Measurements from ENCODE around the gene AARS2.

The AARS2 gene

DNA sequence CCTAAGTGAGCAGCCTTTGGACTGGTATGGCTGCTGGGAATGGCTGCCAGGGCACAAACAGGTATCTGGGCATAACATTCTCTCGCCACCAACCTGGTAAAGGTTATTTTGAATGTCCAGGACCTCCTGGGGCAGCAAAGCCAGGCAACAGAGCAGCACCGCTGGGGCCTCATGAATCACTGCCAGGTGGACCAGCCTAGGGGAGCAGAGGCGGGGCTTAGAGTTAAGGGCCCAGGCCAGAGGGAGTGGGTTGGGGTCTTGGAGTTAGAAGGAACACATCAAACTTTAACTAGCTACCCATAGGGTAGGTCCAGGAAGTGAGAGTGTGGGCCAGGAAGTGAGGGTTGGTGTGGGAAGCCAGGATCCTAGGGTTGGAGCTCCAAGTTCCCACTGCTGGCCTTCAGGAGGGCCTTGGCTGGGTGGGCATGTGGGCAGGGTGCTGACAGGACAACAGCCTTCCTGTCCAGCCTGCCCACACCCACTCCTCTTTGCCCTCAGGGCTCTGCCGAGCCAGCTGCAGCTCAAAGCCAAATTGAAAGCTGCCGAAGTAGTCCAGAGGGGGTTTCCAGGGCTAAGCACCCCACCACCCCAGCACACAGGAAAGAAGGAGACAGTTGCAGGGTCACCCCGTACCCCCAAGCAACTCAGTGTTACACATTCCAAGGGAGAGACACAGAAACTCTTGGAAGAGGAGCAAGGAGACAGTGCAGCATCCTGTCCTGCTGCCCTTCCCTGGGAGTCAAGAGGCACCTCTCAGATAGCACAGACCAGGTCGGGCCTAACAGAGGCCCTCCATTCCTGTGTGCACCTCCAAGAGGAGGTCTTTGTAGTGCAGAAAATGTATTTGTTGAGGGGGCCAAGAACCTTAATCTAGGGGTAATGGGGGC, 50.4 kb downstream of the AARS2 start:
- DNase-seq (ENCODE audit: low spot score), result no peak

DNA sequence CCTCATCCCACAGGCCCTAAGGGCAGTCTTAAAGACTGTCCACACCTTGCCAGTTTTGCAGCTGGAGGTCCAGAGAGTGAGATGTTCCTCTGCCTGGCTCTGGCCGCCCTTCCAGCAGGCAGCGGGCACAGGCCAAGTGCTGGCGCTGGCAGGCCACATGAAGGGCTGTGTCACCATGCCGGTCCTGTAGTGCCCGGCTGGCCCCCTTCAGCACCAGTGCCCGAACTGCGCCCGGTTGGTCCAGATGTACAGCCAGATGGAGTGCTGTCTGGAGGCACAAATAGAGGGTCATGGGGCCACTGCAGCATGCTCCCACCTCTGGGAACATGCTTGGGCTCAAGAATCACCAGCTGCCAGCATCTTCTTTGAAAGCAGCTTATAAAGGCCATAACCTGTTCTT, 51.6 kb downstream of the AARS2 start:
- no peak for DNase-seq (ENCODE audit: low spot score)

DNA sequence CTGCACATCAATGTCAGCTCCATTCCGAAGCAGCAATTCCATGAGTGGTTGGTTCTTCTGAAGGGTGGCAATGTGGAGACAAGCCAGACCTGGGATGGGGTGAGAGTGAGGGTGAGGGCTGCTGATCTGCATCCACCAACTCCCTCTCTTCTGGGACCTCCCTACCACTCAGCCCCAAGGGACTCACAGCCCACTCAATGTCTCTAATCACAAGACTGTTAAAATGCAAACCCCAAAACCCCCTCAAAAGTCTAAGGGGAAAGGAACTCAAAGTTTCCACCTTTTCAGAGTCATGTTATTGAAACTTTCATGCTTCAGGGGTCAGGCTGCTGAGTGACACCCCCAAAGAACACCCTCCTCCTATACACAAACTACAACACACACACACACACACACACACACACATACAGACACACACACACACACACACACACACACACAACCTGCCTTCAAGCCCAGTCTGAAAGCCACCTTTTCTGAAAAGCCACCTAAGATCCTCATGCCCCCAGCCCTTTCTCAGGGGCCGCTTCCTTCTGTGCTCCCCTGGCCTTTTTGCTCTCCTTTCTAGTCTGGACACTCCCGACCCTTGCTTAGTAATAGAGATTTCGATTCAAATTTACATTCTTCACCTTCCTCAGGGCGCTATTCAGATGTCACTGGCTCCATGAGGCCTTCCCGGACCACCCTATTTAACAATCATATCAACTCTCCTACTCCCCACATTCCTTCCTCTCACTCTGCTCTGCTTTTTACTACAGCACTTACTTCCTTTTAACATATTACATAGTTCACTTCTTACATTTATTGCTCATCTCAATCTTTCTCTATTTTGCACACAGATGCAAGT, 52.5 kb downstream of the AARS2 start:
- no peak for DNase-seq (ENCODE audit: low spot score)

DNA sequence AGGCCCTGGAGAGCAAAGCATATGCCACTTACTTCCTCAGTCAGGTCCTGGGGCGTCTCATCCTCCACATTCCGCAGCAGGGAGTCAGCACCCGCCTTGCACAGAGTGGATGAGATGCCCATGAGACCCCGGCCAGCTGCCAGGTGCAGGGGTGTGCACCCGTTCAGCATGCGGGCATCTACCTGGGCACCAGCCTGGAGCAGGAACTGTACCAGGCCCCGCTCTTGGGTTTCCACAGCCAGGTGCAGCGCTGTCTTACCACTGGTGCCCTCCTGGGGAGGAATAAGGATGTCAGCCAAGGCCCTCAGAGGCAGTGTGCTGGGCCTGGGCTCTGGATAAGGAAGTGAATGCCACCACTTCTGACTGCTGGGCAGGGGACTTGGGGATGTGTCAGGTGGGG, 53.1 kb downstream of the AARS2 start:
- no peak for DNase-seq (ENCODE audit: low spot score)

DNA sequence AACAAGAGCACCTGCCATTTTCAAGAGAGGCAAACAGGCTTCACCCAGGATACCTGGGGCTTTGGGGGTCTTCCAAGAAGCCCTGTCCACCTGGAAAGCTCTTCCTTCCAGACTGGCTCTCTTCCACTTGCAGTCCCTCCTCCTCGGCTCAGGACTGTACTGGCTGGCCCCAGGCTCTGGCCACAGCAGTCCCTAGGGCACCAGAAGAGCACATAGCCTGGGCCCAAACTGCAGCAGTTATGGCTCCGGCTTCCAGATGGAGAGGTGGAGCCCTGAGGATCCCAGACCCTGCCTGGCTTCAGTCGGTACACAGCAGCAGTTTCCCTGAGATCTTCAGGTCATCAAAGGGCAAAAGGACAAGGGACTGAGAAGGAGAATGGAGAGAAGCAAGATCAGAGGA, 54.2 kb downstream of the AARS2 start:
- DNase-seq (ENCODE audit: low spot score), result no peak

DNA sequence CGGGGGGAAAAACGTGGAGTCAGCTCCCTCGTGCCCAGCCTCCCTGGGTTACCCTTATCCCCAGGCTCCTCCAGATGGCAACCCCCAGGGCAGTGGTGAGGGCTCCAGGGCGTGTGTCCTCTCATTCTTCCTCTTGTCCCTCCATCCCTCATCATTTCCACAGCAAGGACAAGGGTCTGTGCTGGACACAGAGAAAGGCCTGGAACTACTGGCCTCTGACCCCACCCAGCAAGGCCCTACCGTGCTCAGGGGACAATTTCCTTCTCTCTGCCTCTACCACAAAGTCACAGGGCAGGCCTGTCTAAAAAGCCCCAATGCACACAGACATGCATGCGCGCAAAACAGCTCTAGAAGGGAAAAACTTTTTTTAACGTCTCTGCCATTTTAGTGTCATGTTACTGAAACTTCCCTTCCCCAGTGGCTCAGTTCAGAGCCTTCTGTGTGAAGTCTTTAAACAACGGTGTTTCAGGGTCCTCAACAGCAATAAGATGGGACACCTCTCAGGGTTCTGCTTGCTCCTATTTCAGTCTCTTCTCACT, 54.8 kb downstream of the AARS2 start:
- no peak for DNase-seq (ENCODE audit: low spot score)

DNA sequence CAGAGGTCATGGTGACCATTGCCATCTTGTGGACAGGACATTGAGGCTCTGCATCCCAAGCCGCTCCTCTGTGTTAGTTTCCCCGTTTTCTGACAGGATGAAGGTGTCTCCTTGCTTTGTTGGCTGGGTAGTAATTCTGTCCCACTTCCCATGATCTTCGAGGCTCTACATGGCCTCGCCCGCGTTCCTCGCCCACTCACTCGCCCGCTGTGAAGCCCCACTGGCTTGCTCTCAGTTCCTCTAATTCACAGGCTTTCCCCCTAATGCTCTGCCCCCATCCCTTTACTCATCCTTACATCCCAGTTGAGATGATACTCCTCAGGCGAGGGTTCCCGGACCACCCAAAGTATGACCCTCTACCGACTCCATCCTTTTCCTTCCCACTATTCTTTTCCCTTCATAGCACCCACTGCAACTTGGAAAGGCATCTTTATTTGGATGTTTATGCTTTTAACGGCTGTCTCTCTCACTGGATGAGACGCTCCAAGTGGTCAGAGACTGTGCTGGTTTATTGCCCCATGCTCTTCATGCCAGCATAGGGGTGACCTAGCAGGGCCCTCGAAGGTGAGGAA, 55.3 kb downstream of the AARS2 start:
- DNase-seq (ENCODE audit: low spot score), result no peak

DNA sequence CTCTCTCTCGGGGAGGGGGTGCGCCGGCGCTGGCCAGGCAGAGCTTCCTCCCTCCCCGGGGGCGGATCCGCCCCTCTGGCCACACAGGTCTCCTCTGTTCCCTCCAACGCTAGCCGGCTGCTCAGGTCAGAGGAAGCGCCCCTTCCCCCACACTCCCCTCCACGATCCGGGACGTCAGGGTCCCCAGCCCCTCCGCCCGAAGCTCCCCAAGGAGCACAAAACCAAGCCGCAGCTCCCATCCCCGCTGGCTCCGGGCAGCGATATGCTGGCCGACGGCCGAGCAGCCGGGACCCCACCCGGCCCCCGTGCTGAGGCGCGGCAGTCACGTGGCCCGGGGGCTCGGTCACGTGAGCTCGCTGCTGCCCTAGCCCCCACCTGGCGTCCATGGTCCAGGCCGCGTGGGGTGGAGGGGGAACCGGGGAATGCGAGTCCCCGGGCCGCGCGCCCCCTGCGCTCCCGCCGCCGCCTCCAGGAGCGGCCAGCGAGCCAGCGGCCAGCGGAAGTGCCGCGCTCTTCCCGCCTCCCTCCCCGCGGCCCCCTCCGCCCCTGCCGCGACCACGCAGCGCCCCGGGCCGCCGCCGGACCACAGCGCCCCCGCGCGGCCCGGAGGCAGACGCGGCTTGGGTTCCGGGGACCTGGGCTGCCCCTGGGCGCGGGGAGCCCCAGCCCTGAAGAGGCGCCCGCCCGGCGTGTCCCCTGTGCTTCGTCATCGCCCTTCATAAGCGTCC, 56.0 kb downstream of the AARS2 start, which contains the start of gene SLC35B2:
Gene SLC35B2, minus strand, starts transcription at position 504 of the 728 bp plus-strand sequence. Its CDS starts 118 bp downstream, at position 386.
- DNase-seq (ENCODE audit: low spot score), result peak; percentile 94

DNA sequence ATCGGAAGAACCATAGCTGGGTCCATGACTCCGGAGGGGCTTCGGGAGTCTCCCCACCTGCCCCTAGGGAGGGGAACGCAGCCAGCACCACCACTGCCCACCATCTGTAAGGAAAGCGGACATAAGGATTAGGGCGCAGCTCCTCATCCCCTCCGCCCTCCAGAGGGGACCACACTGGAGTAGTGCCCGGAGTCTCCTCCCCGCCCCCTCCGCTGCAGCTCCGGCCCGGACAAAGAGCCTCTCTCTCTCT, 56.4 kb downstream of the AARS2 start:
- DNase-seq (ENCODE audit: low spot score), result peak; percentile 64

DNA sequence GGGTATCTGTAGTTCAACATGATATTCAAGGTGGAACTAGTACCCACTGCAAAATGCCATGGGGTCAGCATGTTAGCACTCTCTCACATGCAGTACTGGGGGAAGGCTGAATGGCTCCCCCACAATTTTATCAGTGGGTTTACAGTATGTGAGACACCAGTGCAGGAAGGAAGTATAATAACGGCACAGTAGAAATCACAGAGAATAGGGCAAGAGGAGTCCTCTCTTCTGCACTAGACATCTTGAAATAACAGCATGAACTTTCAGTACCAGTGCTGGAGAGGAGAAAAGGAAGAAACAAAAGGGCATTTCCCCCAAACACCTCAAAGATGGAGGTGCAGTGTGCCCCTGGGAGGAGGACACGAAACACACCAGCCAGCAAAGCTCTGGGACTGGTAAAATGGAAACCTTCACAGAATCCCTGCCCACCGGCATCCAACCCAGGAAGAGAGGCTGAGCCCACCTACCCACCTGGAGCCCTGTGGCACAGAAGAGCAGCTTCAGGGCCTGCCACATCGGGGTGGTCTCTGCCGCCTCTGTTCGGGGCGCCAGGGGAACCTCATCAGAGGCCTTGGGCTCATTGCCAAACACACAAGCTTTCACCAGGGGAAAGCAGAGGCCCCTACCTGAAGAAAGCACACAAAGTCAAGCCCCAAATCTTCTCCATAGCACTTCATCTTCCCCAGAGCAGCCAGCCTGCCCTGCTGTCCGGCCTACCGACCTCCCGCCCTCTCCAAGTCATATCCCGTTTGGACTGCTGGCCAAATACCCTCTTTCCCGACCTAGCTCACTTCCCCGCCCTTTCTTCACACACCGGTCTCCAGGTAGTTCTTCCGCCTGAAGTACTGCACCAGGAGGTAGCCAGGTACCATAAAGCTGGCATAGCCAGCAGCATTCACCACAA, 57.0 kb downstream of the AARS2 start:
- no peak for DNase-seq (ENCODE audit: low spot score)

DNA sequence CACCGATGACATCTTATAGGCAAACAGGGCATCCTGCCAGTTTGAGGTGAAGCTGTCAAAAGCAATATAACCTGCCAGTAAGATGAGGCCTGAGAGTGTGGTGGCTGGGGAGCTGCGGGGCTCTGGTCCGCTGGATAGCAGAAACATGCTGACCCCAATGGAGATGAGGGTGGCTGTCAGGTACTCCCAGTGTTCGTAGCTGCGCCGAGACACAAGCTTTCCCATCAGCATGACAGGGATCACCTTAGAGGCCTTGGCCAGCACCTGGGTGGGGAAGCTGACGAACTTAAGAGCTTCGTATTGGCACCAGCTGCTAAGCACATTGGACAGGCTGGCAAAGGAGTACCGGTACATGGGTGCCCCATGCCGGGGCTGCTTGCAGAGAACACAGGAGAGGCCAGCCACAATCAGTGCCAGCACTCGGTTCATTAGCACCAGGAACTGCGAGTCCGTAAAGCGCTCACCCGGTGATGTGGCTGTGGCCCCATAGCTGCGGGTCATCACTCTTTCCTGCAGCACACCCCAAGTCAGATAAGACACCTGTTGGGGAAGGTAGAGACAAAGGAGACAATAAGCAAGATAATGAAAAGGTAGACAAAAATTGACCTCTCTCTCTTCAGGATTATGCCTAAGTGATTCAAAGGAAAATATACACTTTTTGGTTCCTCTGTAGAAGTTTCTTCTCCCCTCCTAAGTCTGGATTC, 57.9 kb downstream of the AARS2 start:
- DNase-seq (ENCODE audit: low spot score), result no peak

DNA sequence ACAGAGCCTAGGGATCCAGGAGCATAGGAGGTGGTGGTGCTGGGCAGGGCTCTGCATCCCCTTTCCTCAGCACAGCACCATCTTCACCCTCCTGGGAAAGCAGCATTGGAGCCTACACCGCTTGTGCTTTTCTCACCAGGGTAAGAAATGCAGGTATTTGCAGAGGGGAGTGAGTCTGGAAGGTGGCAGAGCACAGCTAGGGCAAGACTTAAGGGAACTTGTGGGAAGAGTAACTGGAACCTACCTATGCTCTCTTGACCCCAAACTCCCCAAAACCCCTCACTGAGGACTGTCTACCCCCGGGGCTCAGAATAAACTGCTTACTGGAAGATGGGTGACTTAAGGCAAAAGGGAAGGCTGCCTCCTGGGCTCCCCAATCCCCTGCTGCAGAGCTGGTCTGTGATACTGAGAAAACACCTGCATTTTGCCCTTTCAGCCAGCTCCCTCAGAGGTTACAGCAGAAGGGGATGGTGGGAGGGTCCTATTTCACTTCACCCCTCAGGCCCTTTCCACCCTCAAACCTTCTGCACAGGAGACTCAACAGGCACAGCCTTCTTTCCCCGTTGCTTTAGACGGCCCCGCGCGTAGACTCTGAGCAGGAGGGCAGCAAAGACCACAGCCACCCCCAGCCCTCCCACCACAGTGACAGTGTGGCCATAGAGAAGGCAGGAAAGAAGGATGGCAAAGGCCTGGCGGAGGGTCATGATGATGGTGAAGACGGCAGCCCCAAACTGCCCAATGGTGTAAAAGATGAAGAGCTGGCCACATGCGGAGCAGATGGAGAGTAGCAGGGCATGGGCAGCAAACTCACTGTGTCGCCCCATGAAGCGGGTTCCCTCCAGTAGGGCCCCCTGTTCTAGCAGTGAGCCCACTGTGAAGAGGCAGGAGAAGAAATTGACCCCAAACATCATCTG, 58.7 kb downstream of the AARS2 start:
- DNase-seq (ENCODE audit: low spot score), result no peak

DNA sequence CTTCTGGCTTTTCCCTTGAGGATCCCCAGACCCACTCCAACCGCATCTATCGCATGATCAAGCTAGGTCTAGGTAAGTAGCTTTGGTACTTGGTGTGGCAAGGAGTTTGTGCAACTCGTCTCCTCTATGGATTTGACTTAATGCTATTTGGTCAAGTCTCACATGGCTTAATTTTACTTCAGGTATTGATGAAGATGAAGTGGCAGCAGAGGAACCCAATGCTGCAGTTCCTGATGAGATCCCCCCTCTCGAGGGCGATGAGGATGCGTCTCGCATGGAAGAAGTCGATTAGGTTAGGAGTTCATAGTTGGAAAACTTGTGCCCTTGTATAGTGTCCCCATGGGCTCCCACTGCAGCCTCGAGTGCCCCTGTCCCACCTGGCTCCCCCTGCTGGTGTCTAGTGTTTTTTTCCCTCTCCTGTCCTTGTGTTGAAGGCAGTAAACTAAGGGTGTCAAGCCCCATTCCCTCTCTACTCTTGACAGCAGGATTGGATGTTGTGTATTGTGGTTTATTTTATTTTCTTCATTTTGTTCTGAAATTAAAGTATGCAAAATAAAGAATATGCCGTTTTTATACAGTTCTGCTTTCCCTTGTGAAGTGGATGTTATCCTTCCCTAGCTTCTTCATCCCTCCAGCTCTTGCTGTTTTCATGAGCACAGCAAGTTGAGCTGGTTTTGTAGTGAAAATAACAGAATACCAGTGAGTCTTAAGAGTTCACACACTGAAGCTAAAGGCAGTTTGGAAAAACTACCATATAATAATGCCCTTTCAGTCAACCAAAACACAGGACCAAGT, 59.6 kb downstream of the AARS2 start:
- no peak for DNase-seq (ENCODE audit: low spot score)

DNA sequence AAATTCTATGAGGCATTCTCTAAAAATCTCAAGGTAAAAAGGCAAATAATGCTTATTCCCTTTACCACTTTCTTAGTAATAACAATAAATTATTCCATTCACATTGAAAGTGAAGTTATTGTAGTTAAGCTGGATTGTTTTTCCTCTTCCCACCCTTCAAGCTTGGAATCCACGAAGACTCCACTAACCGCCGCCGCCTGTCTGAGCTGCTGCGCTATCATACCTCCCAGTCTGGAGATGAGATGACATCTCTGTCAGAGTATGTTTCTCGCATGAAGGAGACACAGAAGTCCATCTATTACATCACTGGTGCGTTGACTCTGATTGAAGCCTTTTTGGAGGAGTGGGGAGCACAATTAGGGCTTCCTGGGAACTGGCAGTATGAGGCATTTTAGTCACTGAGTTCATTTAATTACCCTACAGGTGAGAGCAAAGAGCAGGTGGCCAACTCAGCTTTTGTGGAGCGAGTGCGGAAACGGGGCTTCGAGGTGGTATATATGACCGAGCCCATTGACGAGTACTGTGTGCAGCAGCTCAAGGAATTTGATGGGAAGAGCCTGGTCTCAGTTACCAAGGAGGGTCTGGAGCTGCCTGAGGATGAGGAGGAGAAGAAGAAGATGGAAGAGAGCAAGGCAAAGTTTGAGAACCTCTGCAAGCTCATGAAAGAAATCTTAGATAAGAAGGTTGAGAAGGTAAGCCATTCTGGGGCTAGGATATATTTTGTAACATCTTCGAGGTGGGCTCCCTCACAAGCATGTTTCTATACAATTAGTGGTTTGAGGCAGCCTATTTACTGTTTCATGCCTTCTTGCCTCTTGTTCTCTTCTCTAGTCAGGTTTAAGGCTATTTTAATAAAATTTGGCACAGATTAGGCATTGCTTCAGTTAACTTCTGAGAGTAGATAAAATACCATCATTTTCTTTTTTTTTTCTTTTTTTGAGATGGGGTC, 61.3 kb downstream of the AARS2 start:
- DNase-seq (ENCODE audit: low spot score), result no peak

DNA sequence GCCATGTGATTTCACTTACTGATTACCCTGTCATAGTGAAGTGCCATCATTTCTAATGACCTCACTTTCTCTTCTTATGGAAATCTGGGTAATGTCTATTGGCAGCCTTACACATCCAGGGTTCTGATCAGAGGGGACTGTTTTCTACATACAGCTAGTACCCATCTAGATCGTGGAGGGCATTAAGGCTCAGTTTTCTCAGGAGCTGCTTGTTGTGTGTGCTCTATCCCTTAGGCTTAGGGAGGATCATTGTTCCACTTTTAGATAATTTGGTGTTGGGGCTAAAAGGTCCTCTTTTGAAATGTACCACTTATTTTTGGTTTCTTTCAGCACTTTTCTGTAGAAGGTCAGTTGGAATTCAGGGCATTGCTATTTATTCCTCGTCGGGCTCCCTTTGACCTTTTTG, 62.4 kb downstream of the AARS2 start:
- no peak for DNase-seq (ENCODE audit: low spot score)

DNA sequence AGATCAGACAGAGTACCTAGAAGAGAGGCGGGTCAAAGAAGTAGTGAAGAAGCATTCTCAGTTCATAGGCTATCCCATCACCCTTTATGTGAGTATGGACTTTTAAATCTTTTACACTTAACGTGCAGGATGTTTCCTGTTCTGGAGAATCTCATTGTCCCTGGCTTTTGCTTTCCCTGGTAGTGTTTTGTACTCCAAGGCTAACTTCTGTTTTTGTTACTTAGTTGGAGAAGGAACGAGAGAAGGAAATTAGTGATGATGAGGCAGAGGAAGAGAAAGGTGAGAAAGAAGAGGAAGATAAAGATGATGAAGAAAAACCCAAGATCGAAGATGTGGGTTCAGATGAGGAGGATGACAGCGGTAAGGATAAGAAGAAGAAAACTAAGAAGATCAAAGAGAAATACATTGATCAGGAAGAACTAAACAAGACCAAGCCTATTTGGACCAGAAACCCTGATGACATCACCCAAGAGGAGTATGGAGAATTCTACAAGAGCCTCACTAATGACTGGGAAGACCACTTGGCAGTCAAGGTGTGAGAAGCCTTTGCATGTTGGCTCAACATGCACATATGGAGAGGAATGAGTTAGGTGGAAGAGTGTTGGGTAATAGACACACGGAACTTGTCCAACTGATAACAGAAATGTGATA, 63.0 kb downstream of the AARS2 start:
- no peak for DNase-seq (ENCODE audit: low spot score)

Measured in D341Med (cell line).